ENCODE measurements around the gene PTPRN2. TPM values are rescaled to one million over a fixed set of nuclear protein-coding genes. Genes with fewer than 3 reads are reported as not detected.
A peak's percentile ranks its signal among the peaks of the same experiment; 100 is the strongest.

The PTPRN2 gene
- total RNA-seq, 1 experiment from 2014 or later: 1.1 TPM

- Histone ChIP-seq H3K36me3 (ENCODE audit: control insufficient read depth, insufficient read depth, low read length) (no peaks in the 10 kb centered on the region), H3K9me3 (ENCODE audit: control insufficient read depth, insufficient read depth, low read depth, low read length) (no peaks in the 10 kb centered on the region), H3K27me3 (ENCODE audit: control insufficient read depth, insufficient read depth, low read length) (no peaks in the 10 kb centered on the region), H3K4me3 (ENCODE audit: low read depth in 2 of 2, low read length in 2 of 2) (no peak overlapping the region), H3K27ac (ENCODE audit: low read length) (no peak overlapping the region), H3K4me1 (ENCODE audit: control insufficient read depth, insufficient read depth, low read length) (no peaks in the 10 kb centered on the region)
- POLR2A ChIA-PET: no interaction called here
- ATAC-seq: no peak
- intact Hi-C loops (cut with micrococcal nuclease; ENCODE audit: unreplicated experiment) (no loop called here), in situ Hi-C loops (cut with HindIII; ENCODE audit: low pct_unique_long_range_greater_than_20kb, low sequenced_read_pairs) (no loop called here)
- no peak for DNase-seq (ENCODE audit: low read depth, low spot score)
- BruUV-seq (replicated peaks): no TSS peak
- CTCF ChIA-PET: no interaction called here
- TF ChIP-seq SIN3A (IDR thresholded peaks at IDR 0.05; ENCODE audit: borderline replicate concordance, insufficient read depth, low read depth, low read length) (no peak), POLR2AphosphoS5 (IDR thresholded peaks at IDR 0.05; ENCODE audit: low read depth, low read length) (no peak), REST (IDR thresholded peaks at IDR 0.05; ENCODE audit: insufficient read depth in 1 of 2, low read depth in 2 of 2, low read length in 1 of 2) (no peak), TCF7L2 (IDR thresholded peaks at IDR 0.05; ENCODE audit: low read depth, low read length) (no peak), CTCF (IDR thresholded peaks at IDR 0.05) (no peak)
Measured at GRCh38 chr7:157750291-157750690, 837.3 kb downstream of the PTPRN2 start.

GRCh38 chr7:157745721-157746709, 841.6 kb downstream of the PTPRN2 start:
- ChIA-PET CTCF (no interaction called here), POLR2A (no interaction called here)
- ATAC-seq (peak; percentile 65), DNase-seq (ENCODE audit: low read depth, low spot score) (no peak)
- TF ChIP-seq SIN3A (IDR thresholded peaks at IDR 0.05; ENCODE audit: borderline replicate concordance, insufficient read depth, low read depth, low read length) (no peak), CTCF (IDR thresholded peaks at IDR 0.05) (no peak), POLR2AphosphoS5 (IDR thresholded peaks at IDR 0.05; ENCODE audit: low read depth, low read length) (no peak), TCF7L2 (IDR thresholded peaks at IDR 0.05; ENCODE audit: low read depth, low read length) (no peak), REST (IDR thresholded peaks at IDR 0.05; ENCODE audit: insufficient read depth in 1 of 2, low read depth in 2 of 2, low read length in 1 of 2) (no peak)
- in situ Hi-C loops (cut with HindIII; ENCODE audit: low pct_unique_long_range_greater_than_20kb, low sequenced_read_pairs) (no loop called here), intact Hi-C loops (cut with micrococcal nuclease; ENCODE audit: unreplicated experiment) (no loop called here)
- Histone ChIP-seq H3K4me1 (ENCODE audit: control insufficient read depth, insufficient read depth, low read length) (no peaks in the 10 kb centered on the region), H3K27me3 (ENCODE audit: control insufficient read depth, insufficient read depth, low read length) (peaks cover 2% of the 10 kb centered on the region), H3K9me3 (ENCODE audit: control insufficient read depth, insufficient read depth, low read depth, low read length) (no peaks in the 10 kb centered on the region), H3K4me3 (ENCODE audit: low read depth in 2 of 2, low read length in 2 of 2) (no peak overlapping the region), H3K27ac (ENCODE audit: low read length) (no peak overlapping the region), H3K36me3 (ENCODE audit: control insufficient read depth, insufficient read depth, low read length) (no peaks in the 10 kb centered on the region)
- BruUV-seq (replicated peaks): no TSS peak
